Ectodermal cell (in vitro differentiated cells): ENCODE measurements around the gene DNAI4.
"Not testable (repeated sequence)": the region's sequence is repeated elsewhere in the genome, so short reads cannot be mapped to it uniquely, and the experiment has no call there.

ENCODE experiments used
- H3K27ac ChIP-seq: 2 replicates; pipeline ENCODE4 v1.7.0; 2013; ENCODE audit warnings: mild to moderate bottlenecking, low read depth, low read length; ENCODE audit not compliant: insufficient read depth, poor library complexity, severe bottlenecking
- H3K27me3 ChIP-seq: 2 replicates; pipeline ENCODE4 v1.7.0; 2013; ENCODE audit warnings: mild to moderate bottlenecking, low read length; ENCODE audit not compliant: insufficient read depth, control insufficient read depth, poor library complexity, severe bottlenecking
- H3K36me3 ChIP-seq: one replicate; pipeline ENCODE4 v1.7.0; 2013; ENCODE audit warnings: low read length; ENCODE audit not compliant: control insufficient read depth, insufficient read depth
- H3K4me1 ChIP-seq: one replicate; pipeline ENCODE4 v1.7.0; 2013; ENCODE audit warnings: low read length; ENCODE audit not compliant: control insufficient read depth, insufficient read depth
- H3K4me3 ChIP-seq: 2 replicates; pipeline ENCODE4 v1.7.0; 2013; ENCODE audit warnings: low read depth, low read length, control low read depth; ENCODE audit not compliant: insufficient read depth
- H3K9me3 ChIP-seq: 2 replicates; pipeline ENCODE4 v1.7.0; 2013; ENCODE audit warnings: mild to moderate bottlenecking, low read length, moderate library complexity; ENCODE audit not compliant: control insufficient read depth
- WGBS, 2 experiments: methylation state at CpG; one replicate each; pipeline ENCODE4 v1.1.7; 2013; ENCODE audit warnings: missing lambda C conversion rate in 2 of 2; 5-methylcytosine and 5-hydroxymethylcytosine counted together

Gene DNAI4

GRCh38 chr1:66916320-66916719 is 8.3 kb downstream of the DNAI4 start:
- no peaks in the 10 kb centered on the region for H3K27me3 ChIP-seq
- H3K36me3 ChIP-seq = peaks cover 6% of the 10 kb centered on the region
- H3K4me3 ChIP-seq = no peak overlapping the region
- no peaks in the 10 kb centered on the region for H3K4me1 ChIP-seq
- no peak overlapping the region for H3K27ac ChIP-seq
- WGBS, 2 experiments = 76 to 83% methylated on average over 2 of the region's 2 CpGs
- H3K9me3 ChIP-seq = no peaks in the 10 kb centered on the region

GRCh38 chr1:66915203-66915602 is 9.5 kb downstream of the DNAI4 start:
- not testable (repeated sequence) for H3K27me3 ChIP-seq, H3K9me3 ChIP-seq, H3K27ac ChIP-seq, H3K4me1 ChIP-seq, H3K4me3 ChIP-seq, H3K36me3 ChIP-seq
- 83% methylated on average over 1 of the region's 1 CpG; no CpG with 5 or more reads in 1 of the 2 experiments for WGBS, 2 experiments

GRCh38 chr1:66893712-66894111 is 30.9 kb downstream of the DNAI4 start:
- 83 to 100% methylated on average over 1 to 2 of the region's 3 CpGs for WGBS, 2 experiments
- Histone ChIP-seq H3K36me3 (no peaks in the 10 kb centered on the region), H3K27me3 (no peaks in the 10 kb centered on the region), H3K9me3 (no peaks in the 10 kb centered on the region), H3K4me1 (no peaks in the 10 kb centered on the region), H3K4me3 (no peak overlapping the region), H3K27ac (no peak overlapping the region)

- no peaks in the 10 kb centered on the region for H3K4me1 ChIP-seq
- H3K9me3 ChIP-seq = no peaks in the 10 kb centered on the region
- no peaks in the 10 kb centered on the region for H3K27me3 ChIP-seq
- 95 to 100% methylated on average over 1 of the region's 1 CpG for WGBS, 2 experiments
- H3K36me3 ChIP-seq = no peaks in the 10 kb centered on the region
- H3K4me3 ChIP-seq = no peak overlapping the region
- H3K27ac ChIP-seq = no peak overlapping the region
Observed at GRCh38 chr1:66890621-66891020, 34.0 kb downstream of the DNAI4 start.

- H3K27me3 ChIP-seq = no peaks in the 10 kb centered on the region
- WGBS, 2 experiments = 100% methylated on average over 1 of the region's 1 CpG
- no peaks in the 10 kb centered on the region for H3K9me3 ChIP-seq
- no peaks in the 10 kb centered on the region for H3K36me3 ChIP-seq
- no peak overlapping the region for H3K27ac ChIP-seq
- H3K4me1 ChIP-seq = no peaks in the 10 kb centered on the region
- no peak overlapping the region for H3K4me3 ChIP-seq
Observed at GRCh38 chr1:66889030-66889429, 35.6 kb downstream of the DNAI4 start.

- no peak overlapping the region for H3K4me3 ChIP-seq
- H3K9me3 ChIP-seq = no peaks in the 10 kb centered on the region
- H3K27me3 ChIP-seq = no peaks in the 10 kb centered on the region
- WGBS, 2 experiments = no CpG with 5 or more reads among the region's 1 CpG
- H3K4me1 ChIP-seq = no peaks in the 10 kb centered on the region
- H3K36me3 ChIP-seq = no peaks in the 10 kb centered on the region
- no peak overlapping the region for H3K27ac ChIP-seq
Observed at GRCh38 chr1:66876664-66877063, 48.0 kb downstream of the DNAI4 start.

GRCh38 chr1:66873111-66873510 is 51.5 kb downstream of the DNAI4 start:
- Histone ChIP-seq H3K36me3 (no peaks in the 10 kb centered on the region), H3K9me3 (no peaks in the 10 kb centered on the region), H3K27ac (no peak overlapping the region), H3K4me3 (no peak overlapping the region), H3K4me1 (no peaks in the 10 kb centered on the region), H3K27me3 (no peaks in the 10 kb centered on the region)
- 86 to 87% methylated on average over 5 of the region's 5 CpGs for WGBS, 2 experiments

GRCh38 chr1:66872024-66872423 is 52.6 kb downstream of the DNAI4 start:
- not testable (repeated sequence) for H3K36me3 ChIP-seq, H3K4me3 ChIP-seq, H3K27me3 ChIP-seq, H3K4me1 ChIP-seq, H3K27ac ChIP-seq, H3K9me3 ChIP-seq
- 94% methylated on average over 7 of the region's 7 CpGs for WGBS, 2 experiments

GRCh38 chr1:66867501-66867900 is 57.2 kb downstream of the DNAI4 start:
- no peaks in the 10 kb centered on the region for H3K27me3 ChIP-seq
- no peak overlapping the region for H3K27ac ChIP-seq
- no peak overlapping the region for H3K4me3 ChIP-seq
- H3K9me3 ChIP-seq = no peaks in the 10 kb centered on the region
- WGBS, 2 experiments = 82 to 92% methylated on average over 2 of the region's 2 CpGs
- no peaks in the 10 kb centered on the region for H3K4me1 ChIP-seq
- no peaks in the 10 kb centered on the region for H3K36me3 ChIP-seq

GRCh38 chr1:66860529-66860928 is 64.1 kb downstream of the DNAI4 start:
- Histone ChIP-seq H3K9me3 (no peaks in the 10 kb centered on the region), H3K27ac (no peak overlapping the region), H3K4me3 (no peak overlapping the region), H3K4me1 (no peaks in the 10 kb centered on the region), H3K36me3 (no peaks in the 10 kb centered on the region), H3K27me3 (no peaks in the 10 kb centered on the region)
- 97 to 100% methylated on average over 2 of the region's 3 CpGs for WGBS, 2 experiments

- 95 to 97% methylated on average over 1 of the region's 1 CpG for WGBS, 2 experiments
Observed at GRCh38 chr1:66853379-66853778, 71.3 kb downstream of the DNAI4 start.

More at GRCh38 chr1:66853379-66853778, 71.3 kb downstream of the DNAI4 start:
- no peaks in the 10 kb centered on the region for H3K36me3 ChIP-seq
- no peak overlapping the region for H3K4me3 ChIP-seq
- no peak overlapping the region for H3K27ac ChIP-seq
- H3K4me1 ChIP-seq = peaks cover 7% of the 10 kb centered on the region
- H3K27me3 ChIP-seq = no peaks in the 10 kb centered on the region
- H3K9me3 ChIP-seq = no peaks in the 10 kb centered on the region
